Measurements from ENCODE around the gene PRR7.
"Not testable (repeated sequence)": the region's sequence is repeated elsewhere in the genome, so short reads cannot be mapped to it uniquely, and the experiment has no call there.

PRR7 gene

DNA sequence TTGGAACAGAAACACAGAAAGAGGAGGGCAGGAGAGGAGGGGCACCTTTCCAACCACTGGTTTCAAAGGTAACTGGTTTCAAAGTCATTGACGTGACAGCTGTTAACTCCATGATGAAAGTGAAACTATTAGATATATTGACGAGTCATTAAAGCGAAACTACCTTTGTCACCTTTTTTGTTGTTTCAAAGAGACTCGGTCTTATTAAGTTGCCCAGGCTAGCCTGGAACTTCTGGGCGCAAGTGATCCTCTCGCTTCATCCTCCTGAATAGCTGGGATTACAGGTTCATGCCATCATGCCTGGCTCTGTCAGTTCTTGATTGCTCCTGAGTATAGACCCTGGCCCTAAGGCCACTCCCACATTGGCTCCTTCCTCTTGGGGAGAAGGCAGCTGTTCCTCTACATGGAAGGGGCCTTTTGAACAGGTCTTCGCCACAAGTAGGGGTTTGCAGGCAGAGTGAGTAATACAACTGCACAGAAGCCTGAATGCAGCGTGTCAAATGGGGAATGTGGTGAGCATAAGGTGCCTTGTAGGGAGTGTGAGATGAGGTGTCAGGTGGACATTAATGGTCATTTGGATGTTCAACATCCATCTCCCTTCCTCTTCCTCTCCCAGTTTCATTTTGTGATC is 33.9 kb upstream of the PRR7 start:
- in situ Hi-C loops (cut with HindIII; ENCODE audit: low sequenced_read_pairs), result no loop called here
- no peak overlapping the region for H3K4me3 ChIP-seq (ENCODE audit: low read depth, low read length)
- TF ChIP-seq, protein P1, sequence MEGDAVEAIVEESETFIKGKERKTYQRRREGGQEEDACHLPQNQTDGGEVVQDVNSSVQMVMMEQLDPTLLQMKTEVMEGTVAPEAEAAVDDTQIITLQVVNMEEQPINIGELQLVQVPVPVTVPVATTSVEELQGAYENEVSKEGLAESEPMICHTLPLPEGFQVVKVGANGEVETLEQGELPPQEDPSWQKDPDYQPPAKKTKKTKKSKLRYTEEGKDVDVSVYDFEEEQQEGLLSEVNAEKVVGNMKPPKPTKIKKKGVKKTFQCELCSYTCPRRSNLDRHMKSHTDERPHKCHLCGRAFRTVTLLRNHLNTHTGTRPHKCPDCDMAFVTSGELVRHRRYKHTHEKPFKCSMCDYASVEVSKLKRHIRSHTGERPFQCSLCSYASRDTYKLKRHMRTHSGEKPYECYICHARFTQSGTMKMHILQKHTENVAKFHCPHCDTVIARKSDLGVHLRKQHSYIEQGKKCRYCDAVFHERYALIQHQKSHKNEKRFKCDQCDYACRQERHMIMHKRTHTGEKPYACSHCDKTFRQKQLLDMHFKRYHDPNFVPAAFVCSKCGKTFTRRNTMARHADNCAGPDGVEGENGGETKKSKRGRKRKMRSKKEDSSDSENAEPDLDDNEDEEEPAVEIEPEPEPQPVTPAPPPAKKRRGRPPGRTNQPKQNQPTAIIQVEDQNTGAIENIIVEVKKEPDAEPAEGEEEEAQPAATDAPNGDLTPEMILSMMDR (IDR thresholded peaks at IDR 0.05; ENCODE audit: low read depth, low read length), result no peak
- no peak for DNase-seq (ENCODE audit: low read depth, low spot score)

DNA sequence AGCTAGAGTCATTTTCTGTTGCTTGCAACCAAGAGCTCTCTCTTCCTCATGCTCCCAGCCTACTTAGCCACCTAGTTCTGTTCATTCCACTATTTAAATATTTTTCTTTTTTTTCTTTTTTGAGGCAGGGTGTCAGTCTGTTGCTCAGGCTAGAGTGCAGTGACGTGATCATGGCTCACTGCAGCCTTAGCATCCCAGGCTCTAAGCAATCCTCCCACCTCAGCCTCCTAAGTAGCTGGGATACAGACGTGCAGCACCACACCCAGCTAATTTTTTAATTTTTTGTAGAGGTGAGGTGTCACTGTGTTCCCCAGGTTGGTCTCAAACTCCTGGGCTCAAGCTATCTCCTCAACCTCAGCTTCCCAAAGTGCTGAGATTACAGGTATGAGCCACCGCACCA is 32.1 kb upstream of the PRR7 start:
- no peak for DNase-seq (ENCODE audit: low read depth, low spot score)
- in situ Hi-C loops (cut with HindIII; ENCODE audit: low sequenced_read_pairs), result no loop called here
- TF ChIP-seq, protein P1 (IDR thresholded peaks at IDR 0.05; ENCODE audit: low read depth, low read length), result no peak

DNA sequence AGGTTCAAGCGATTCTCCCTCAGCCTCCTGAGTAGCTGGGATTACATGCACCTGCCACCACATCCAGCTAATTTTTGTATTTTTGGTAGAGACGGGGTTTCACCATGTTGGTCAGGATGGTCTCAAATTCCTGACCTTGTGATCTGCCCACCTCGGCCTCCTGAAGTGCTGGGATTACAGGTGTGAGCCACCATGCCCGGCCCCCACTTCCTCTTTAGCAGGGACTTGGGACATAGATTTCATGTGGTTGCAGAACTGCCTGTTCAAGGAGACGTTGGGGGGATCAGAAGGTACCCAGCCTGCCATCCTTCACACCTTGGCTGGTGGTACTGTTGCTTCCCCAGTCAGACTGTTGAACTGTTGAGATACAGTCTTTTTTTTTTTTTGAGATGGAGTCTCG is 29.5 kb upstream of the PRR7 start:
- in situ Hi-C loops (cut with HindIII; ENCODE audit: low sequenced_read_pairs); H3K4me3 ChIP-seq (ENCODE audit: low read depth, low read length); DNase-seq (ENCODE audit: low read depth, low spot score): not testable (repeated sequence)

More for the DNA sequence above, 32.1 kb upstream of the PRR7 start:
- H3K4me3 ChIP-seq (ENCODE audit: low read depth, low read length), result no peak overlapping the region

DNA sequence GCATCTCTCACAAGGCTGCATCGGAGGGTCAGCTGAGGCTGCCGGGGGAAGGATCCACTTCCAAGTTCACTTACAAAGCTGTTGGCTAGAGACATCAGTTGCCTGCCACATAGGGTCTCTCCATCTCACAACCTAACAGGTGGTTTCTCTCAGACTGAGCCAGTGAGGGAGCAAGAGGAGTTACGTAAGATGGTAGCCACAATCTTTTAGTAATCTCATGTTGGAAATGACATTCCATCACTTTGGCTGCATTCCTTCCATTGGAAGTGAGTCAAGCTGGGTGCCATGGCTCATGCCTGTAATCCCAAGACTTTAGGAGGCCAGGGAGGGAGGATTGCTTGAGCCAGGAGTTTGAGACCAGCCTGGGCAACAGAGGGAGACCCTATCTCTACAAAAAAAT is 27.6 kb upstream of the PRR7 start:
- TF ChIP-seq, protein P1 (IDR thresholded peaks at IDR 0.05; ENCODE audit: low read depth, low read length), result no peak
- no peak overlapping the region for H3K4me3 ChIP-seq (ENCODE audit: low read depth, low read length)
- in situ Hi-C loops (cut with HindIII; ENCODE audit: low sequenced_read_pairs), result no loop called here
- DNase-seq (ENCODE audit: low read depth, low spot score), result no peak

DNA sequence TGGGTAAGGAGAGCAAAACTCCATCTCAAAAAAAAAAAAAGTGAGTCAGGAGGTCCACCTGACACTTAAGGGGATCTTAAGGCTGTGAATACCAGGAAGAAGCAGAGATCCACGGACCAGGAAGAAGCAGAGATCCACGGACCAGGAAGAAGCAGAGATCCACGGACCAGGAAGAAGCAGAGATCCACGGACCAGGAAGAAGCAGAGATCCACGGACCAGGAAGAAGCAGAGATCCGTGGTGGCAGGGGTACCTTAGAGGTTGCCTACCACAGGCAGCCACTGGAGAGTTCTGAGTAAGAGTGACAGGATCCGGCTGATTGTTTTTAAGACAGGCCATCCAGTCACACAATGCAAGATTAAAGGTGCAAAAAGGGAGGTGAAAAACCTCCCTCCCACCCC is 26.1 kb upstream of the PRR7 start:
- H3K4me3 ChIP-seq (ENCODE audit: low read depth, low read length); in situ Hi-C loops (cut with HindIII; ENCODE audit: low sequenced_read_pairs); DNase-seq (ENCODE audit: low read depth, low spot score): not testable (repeated sequence)

DNA sequence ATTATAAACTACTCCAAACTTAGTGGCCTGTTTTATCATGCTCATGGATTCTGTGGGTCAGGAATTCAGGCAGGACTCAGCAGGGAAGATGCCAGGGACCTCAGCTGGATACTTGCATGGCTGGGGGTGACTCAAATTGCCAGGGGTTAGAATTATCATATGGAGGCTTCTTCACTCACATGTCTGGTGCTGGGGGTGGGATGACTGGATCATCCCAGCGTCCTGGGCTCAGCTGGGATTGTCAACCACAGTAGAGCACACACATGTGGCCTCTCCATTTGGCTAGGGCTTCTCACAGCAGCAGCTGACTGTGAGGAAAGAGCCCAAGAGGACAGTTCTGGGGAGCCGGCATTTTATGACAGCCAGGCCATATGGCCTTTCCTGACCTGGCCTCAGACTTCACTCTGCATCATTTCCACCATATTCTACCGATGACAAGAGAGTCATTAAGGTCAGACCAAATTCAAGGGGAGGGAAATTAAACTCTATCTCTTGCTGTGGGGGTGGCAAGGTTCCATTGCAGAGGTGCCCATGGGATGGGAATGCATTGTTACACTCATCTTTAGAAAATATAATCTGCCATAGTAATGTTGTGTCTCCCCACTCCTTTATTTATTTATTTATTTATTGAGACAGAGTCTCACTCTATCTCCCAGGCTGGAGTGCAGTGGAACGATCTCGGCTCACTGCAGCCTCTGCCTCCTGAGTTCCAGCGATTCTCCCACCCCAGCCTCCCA is 25.4 kb upstream of the PRR7 start:
- TF ChIP-seq, protein P1 (IDR thresholded peaks at IDR 0.05; ENCODE audit: low read depth, low read length), result no peak
- DNase-seq (ENCODE audit: low read depth, low spot score), result no peak
- in situ Hi-C loops (cut with HindIII; ENCODE audit: low sequenced_read_pairs), result no loop called here
- H3K4me3 ChIP-seq (ENCODE audit: low read depth, low read length), result no peak overlapping the region

DNA sequence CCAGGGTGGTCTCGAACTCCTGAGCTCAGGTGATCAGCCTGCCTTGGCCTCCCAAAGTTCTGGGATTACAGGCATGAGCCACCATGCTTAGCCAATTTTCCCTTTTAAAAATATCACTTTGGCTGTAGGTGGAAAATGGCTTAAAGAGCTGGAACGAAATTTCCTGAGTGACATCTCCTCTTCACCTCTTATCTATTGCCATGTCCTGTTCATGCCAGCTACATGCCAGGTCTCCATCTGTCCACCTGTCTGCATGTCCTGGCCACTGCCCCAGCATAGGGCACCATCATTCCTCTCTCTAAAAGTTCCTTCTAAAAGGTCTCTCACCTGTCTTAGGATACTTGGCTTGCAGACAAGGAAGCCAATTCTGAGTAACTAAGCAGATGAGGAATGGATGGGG is 22.9 kb upstream of the PRR7 start:
- TF ChIP-seq, protein P1 (IDR thresholded peaks at IDR 0.05; ENCODE audit: low read depth, low read length), result no peak
- no peak overlapping the region for H3K4me3 ChIP-seq (ENCODE audit: low read depth, low read length)
- no peak for DNase-seq (ENCODE audit: low read depth, low spot score)
- in situ Hi-C loops (cut with HindIII; ENCODE audit: low sequenced_read_pairs), result no loop called here

Measured in astrocyte of the spinal cord (primary cell).